ENCODE data around the gene METAP1D. TPM values are rescaled to one million over a fixed set of nuclear protein-coding genes. Genes with fewer than 3 reads are reported as not detected.

Gene METAP1D
- total RNA-seq, 1 experiment from 2014 or later = 15.8 TPM

DNA sequence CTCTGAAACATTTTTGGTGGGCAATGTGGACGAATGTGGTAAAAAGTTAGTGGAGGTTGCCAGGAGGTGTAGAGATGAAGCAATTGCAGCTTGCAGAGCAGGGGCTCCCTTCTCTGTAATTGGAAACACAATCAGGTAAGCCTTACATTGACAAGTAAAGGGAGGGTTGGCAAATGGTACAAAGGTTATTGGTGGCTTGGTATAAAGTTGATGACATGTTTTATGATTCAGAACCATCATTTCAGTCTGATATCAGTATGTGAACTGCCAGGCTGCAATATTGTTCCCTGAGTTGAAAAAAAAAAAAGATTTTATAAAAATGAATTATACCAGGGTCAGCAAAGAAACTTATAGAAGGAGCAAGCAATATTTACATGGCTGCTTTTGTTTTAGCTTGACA, 71.2 kb downstream of the METAP1D start:
- TF ChIP-seq FOSL1 (IDR thresholded peaks at IDR 0.05; ENCODE audit: low read depth) = no peak
- TF ChIP-seq SRF (IDR thresholded peaks at IDR 0.05; ENCODE audit: low read depth) = no peak
- TF ChIP-seq ZNF274 (IDR thresholded peaks at IDR 0.05; ENCODE audit: low read depth, low read length) = no peak
- no peak for TF ChIP-seq SP1 (IDR thresholded peaks at IDR 0.05; ENCODE audit: low read depth)
- no peak for TF ChIP-seq RAD21 (IDR thresholded peaks at IDR 0.05; ENCODE audit: low read depth)
- TF ChIP-seq ELF1 (IDR thresholded peaks at IDR 0.05; ENCODE audit: borderline replicate concordance, low read depth) = no peak
- Histone ChIP-seq H3K4me1 (ENCODE audit: control insufficient read depth in 1 of 2, insufficient read depth in 2 of 2, low read length in 2 of 2) (no peaks in the 10 kb centered on the region), H2AFZ (ENCODE audit: low read depth, low read length, poor library complexity, severe bottlenecking) (no peak overlapping the region), H3K9ac (ENCODE audit: low read length) (no peak overlapping the region), H3K27ac (ENCODE audit: low read depth, low read length) (no peak overlapping the region), H3K4me3 (replicated peaks in 1 of 2; ENCODE audit: low read depth in 1 of 2, low read length in 2 of 2) (no peak overlapping the region), H3K27me3 (ENCODE audit: insufficient read depth, low read length) (no peaks in the 10 kb centered on the region), H3K9me2 (ENCODE audit: insufficient read depth) (no peaks in the 10 kb centered on the region), H3K4me2 (ENCODE audit: low read length) (no peak overlapping the region), H3K9me3 (ENCODE audit: control insufficient read depth in 1 of 2, insufficient read depth in 1 of 2, low read depth in 1 of 2, low read length in 2 of 2) (no peaks in the 10 kb centered on the region), H3K36me3 (ENCODE audit: control insufficient read depth in 1 of 2, insufficient read depth in 2 of 2, low read length in 2 of 2) (no peaks in the 10 kb centered on the region), H3K79me2 (ENCODE audit: insufficient read depth, low read length) (no peaks in the 10 kb centered on the region), H4K20me1 (ENCODE audit: insufficient read depth) (no peaks in the 10 kb centered on the region)
- DNase-seq (ENCODE audit: low read depth, low spot score) (no peak), ATAC-seq (no peak)
- ChIA-PET POLR2A (no interaction called here), CTCF (no interaction called here), RAD21 (ENCODE audit: low non-redundant PET in 1 of 2, low total read pairs in 2 of 2, uncharacterized antibody in 2 of 2, unreplicated experiment in 2 of 2) (no interaction called here)
- BruUV-seq (replicated peaks) = no TSS peak
- intact Hi-C loops (cut with micrococcal nuclease) = no loop called here

GRCh38 chr2:172072303-172072702, 72.5 kb downstream of the METAP1D start:
- H3K9me2 ChIP-seq (ENCODE audit: insufficient read depth) = no peaks in the 10 kb centered on the region
- ChIA-PET POLR2A (no interaction called here), RAD21 (ENCODE audit: low non-redundant PET in 1 of 2, low total read pairs in 2 of 2, uncharacterized antibody in 2 of 2, unreplicated experiment in 2 of 2) (no interaction called here), CTCF (no interaction called here)
- H3K9ac ChIP-seq (ENCODE audit: low read length) = no peak overlapping the region
- no peak overlapping the region for H3K4me2 ChIP-seq (ENCODE audit: low read length)
- H3K9me3 ChIP-seq (ENCODE audit: control insufficient read depth in 1 of 2, insufficient read depth in 1 of 2, low read depth in 1 of 2, low read length in 2 of 2) = no peaks in the 10 kb centered on the region
- no peaks in the 10 kb centered on the region for H4K20me1 ChIP-seq (ENCODE audit: insufficient read depth)
- H3K79me2 ChIP-seq (ENCODE audit: insufficient read depth, low read length) = no peaks in the 10 kb centered on the region
- H3K27me3 ChIP-seq (ENCODE audit: insufficient read depth, low read length) = no peaks in the 10 kb centered on the region
- TF ChIP-seq CEBPB (IDR thresholded peaks at IDR 0.05; ENCODE audit: low read depth) (no peak), SP1 (IDR thresholded peaks at IDR 0.05; ENCODE audit: low read depth) (no peak), ZFX (IDR thresholded peaks at IDR 0.05) (no peak), EZH2phosphoT487 (IDR thresholded peaks at IDR 0.05; ENCODE audit: borderline replicate concordance) (no peak), ZNF274 (IDR thresholded peaks at IDR 0.05; ENCODE audit: low read depth, low read length) (no peak), POLR2AphosphoS5 (IDR thresholded peaks at IDR 0.05; ENCODE audit: low read depth, low read length) (no peak), CBX3 (IDR thresholded peaks at IDR 0.05; ENCODE audit: low read depth) (no peak)
- TF ChIP-seq, protein P1, sequence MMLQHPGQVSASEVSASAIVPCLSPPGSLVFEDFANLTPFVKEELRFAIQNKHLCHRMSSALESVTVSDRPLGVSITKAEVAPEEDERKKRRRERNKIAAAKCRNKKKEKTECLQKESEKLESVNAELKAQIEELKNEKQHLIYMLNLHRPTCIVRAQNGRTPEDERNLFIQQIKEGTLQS (IDR thresholded peaks at IDR 0.05) = no peak
- H3K36me3 ChIP-seq (ENCODE audit: control insufficient read depth in 1 of 2, insufficient read depth in 2 of 2, low read length in 2 of 2) = no peaks in the 10 kb centered on the region
- no peak overlapping the region for H2AFZ ChIP-seq (ENCODE audit: low read depth, low read length, poor library complexity, severe bottlenecking)
- ATAC-seq (no peak), DNase-seq (ENCODE audit: low read depth, low spot score) (no peak)
- H3K4me3 ChIP-seq (replicated peaks in 1 of 2; ENCODE audit: low read depth in 1 of 2, low read length in 2 of 2) = no peak overlapping the region
- BruUV-seq (replicated peaks) = no TSS peak
- intact Hi-C loops (cut with micrococcal nuclease) = no loop called here
- H3K27ac ChIP-seq (ENCODE audit: low read depth, low read length) = no peak overlapping the region
- H3K4me1 ChIP-seq (ENCODE audit: control insufficient read depth in 1 of 2, insufficient read depth in 2 of 2, low read length in 2 of 2) = no peaks in the 10 kb centered on the region

Data from HCT116 (cell line).